ENCODE results near the gene GMCL1.
"Not testable (repeated sequence)": the region's sequence is repeated elsewhere in the genome, so short reads cannot be mapped to it uniquely, and the experiment has no call there.

Gene GMCL1

GRCh38 chr2:69829256-69830044 is at the start of gene GMCL1:
TSS of gene GMCL1 (plus strand) at chr2:69829660. CDS start at chr2:69829893, 233 bp downstream.
- DNase-seq, result peak; percentile 100
- ATAC-seq, result peak; percentile 96

- DNase-seq, result no peak
- no peak for ATAC-seq
Measured at GRCh38 chr2:69780921-69781320, 48.5 kb upstream of the GMCL1 start.

- no peak for DNase-seq
- ATAC-seq, result no peak
Measured at GRCh38 chr2:69781321-69782248, 47.9 kb upstream of the GMCL1 start.

- ATAC-seq (no peak), DNase-seq (no peak)
Measured at GRCh38 chr2:69784228-69784627, 45.2 kb upstream of the GMCL1 start.

- DNase-seq (no peak), ATAC-seq (no peak)
Measured at GRCh38 chr2:69785358-69785757, 44.1 kb upstream of the GMCL1 start.

- ATAC-seq (no peak), DNase-seq (no peak)
Measured at GRCh38 chr2:69786052-69786560, 43.4 kb upstream of the GMCL1 start.

GRCh38 chr2:69789175-69789721 is 40.2 kb upstream of the GMCL1 start:
- DNase-seq, result no peak
- no peak for ATAC-seq

GRCh38 chr2:69789772-69790600 is 39.5 kb upstream of the GMCL1 start:
- peak; percentile 55 for ATAC-seq
- DNase-seq, result no peak

- ATAC-seq, result no peak
- no peak for DNase-seq
Measured at GRCh38 chr2:69790601-69790959, 38.9 kb upstream of the GMCL1 start.

- ATAC-seq (no peak), DNase-seq (no peak)
Measured at GRCh38 chr2:69791045-69791444, 38.4 kb upstream of the GMCL1 start.

GRCh38 chr2:69796174-69796573 is 33.3 kb upstream of the GMCL1 start:
- no peak for ATAC-seq
- DNase-seq, result no peak

- DNase-seq, result no peak
- no peak for ATAC-seq
Measured at GRCh38 chr2:69797235-69797634, 32.2 kb upstream of the GMCL1 start.

- ATAC-seq (no peak), DNase-seq (no peak)
Measured at GRCh38 chr2:69797836-69798289, 31.6 kb upstream of the GMCL1 start.

GRCh38 chr2:69798290-69798908 is 31.1 kb upstream of the GMCL1 start:
- DNase-seq (no peak), ATAC-seq (peak; percentile 36)

GRCh38 chr2:69798909-69799526 is 30.4 kb upstream of the GMCL1 start:
- no peak for ATAC-seq
- DNase-seq, result no peak

GRCh38 chr2:69801745-69802290 is 27.6 kb upstream of the GMCL1 start:
- no peak for ATAC-seq
- no peak for DNase-seq

- not testable (repeated sequence) for ATAC-seq, DNase-seq
Measured at GRCh38 chr2:69802781-69803367, 26.6 kb upstream of the GMCL1 start.

- DNase-seq (no peak), ATAC-seq (no peak)
Measured at GRCh38 chr2:69804416-69804815, 25.0 kb upstream of the GMCL1 start.

GRCh38 chr2:69805887-69806286 is 23.6 kb upstream of the GMCL1 start:
- DNase-seq (no peak), ATAC-seq (no peak)
